IMR-90 (cell line): ENCODE data around the gene GRID1. TPM values are rescaled to one million over a fixed set of nuclear protein-coding genes. Genes with fewer than 3 reads are reported as not detected.

ENCODE experiments used
- ATAC-seq: fragments of 200-7000 bp; cut with Tn5 transposase; 2 replicates; pipeline ENCODE4 v1.9.1; 2020; ENCODE audit warnings: low read depth, mild to moderate bottlenecking, moderate library complexity
- BruUV-seq: library from RNA; stranded (reverse); fragments of 400-500 nt; replicated peaks from 2 replicates; lab custom pipeline; 2021; lab: Mats Ljungman, UMichigan
- CTCF ChIA-PET: fragments of 300-600 bp; formaldehyde crosslinking; extraction: SDS; loops from one replicate; lab custom pipeline; 2021; ENCODE audit warnings: antibody characterized with exemption; lab: Yijun Ruan, JAX
- POLR2A ChIA-PET: fragments of 300-600 bp; sonication (Branson Sonifier 250); formaldehyde crosslinking; loops from one replicate; lab custom pipeline; 2022; ENCODE audit warnings: antibody characterized with exemption; ENCODE audit not compliant: unreplicated experiment; lab: Charles Lee
- DNase-seq: peaks from one replicate; pipeline ENCODE4 v3.0.0; 2013
- H2AFZ ChIP-seq: replicated peaks from 2 replicates; pipeline ENCODE3; 2013; ENCODE audit warnings: low read length, mild to moderate bottlenecking; ENCODE audit not compliant: poor library complexity
- H2AK5ac ChIP-seq: 2 replicates; pipeline ENCODE4 v1.6.1; 2013; ENCODE audit warnings: low read depth, low read length, inconsistent platforms
- H2AK9ac ChIP-seq: replicated peaks from 2 replicates; pipeline ENCODE3; 2013; ENCODE audit warnings: mild to moderate bottlenecking, low read depth, low read length, moderate library complexity; ENCODE audit not compliant: poor library complexity
- H2BK120ac ChIP-seq: 2 replicates; pipeline ENCODE4 v1.6.1; 2013; ENCODE audit warnings: low read depth, low read length, inconsistent platforms
- H2BK15ac ChIP-seq: 3 replicates; pipeline ENCODE4 v1.6.1; 2013; ENCODE audit warnings: low read depth, low read length, inconsistent platforms
- H2BK20ac ChIP-seq: 2 replicates; pipeline ENCODE4 v1.6.1; 2013; ENCODE audit warnings: low read depth, mild to moderate bottlenecking, inconsistent platforms, low read length, moderate library complexity
- H2BK5ac ChIP-seq: 2 replicates; pipeline ENCODE4 v1.6.1; 2013; ENCODE audit warnings: mild to moderate bottlenecking, low read depth, low read length, inconsistent platforms; ENCODE audit not compliant: poor library complexity, severe bottlenecking
- H3K14ac ChIP-seq: replicated peaks from 2 replicates; pipeline ENCODE4 v1.6.1; 2013; ENCODE audit warnings: low read depth, low read length, inconsistent platforms
- H3K18ac ChIP-seq: 2 replicates; pipeline ENCODE4 v1.6.1; 2013; ENCODE audit warnings: low read depth, low read length, control low read depth
- H3K23ac ChIP-seq: 2 replicates; pipeline ENCODE4 v1.6.1; 2013; ENCODE audit warnings: low read depth, low read length, inconsistent platforms
- H3K27ac ChIP-seq: 2 replicates; pipeline ENCODE4 v1.5.1; 2013; ENCODE audit warnings: mild to moderate bottlenecking, control low read depth, low read length; ENCODE audit not compliant: insufficient read depth
- H3K27me3 ChIP-seq: 2 replicates; pipeline ENCODE4 v1.6.1; 2013; ENCODE audit warnings: low read length; ENCODE audit not compliant: control insufficient read depth, insufficient read depth
- H3K36me3 ChIP-seq: 2 replicates; pipeline ENCODE4 v1.6.1; 2013; ENCODE audit warnings: low read length, mixed read lengths; ENCODE audit not compliant: control insufficient read depth, insufficient read depth
- H3K4ac ChIP-seq: 2 replicates; pipeline ENCODE4 v1.6.1; 2013; ENCODE audit warnings: low read depth, low read length, inconsistent platforms
- H3K4me1 ChIP-seq: 2 replicates; pipeline ENCODE4 v1.6.1; 2013; ENCODE audit warnings: low read length, mixed read lengths; ENCODE audit not compliant: control insufficient read depth, insufficient read depth
- H3K4me2 ChIP-seq: 2 replicates; pipeline ENCODE4 v1.6.1; 2013; ENCODE audit warnings: low read depth, mild to moderate bottlenecking, control low read depth, low read length, moderate library complexity
- H3K4me3 ChIP-seq: 2 replicates; pipeline ENCODE4 v1.5.1; 2013; ENCODE audit warnings: low read depth, mild to moderate bottlenecking, control low read depth, low read length, moderate library complexity; ENCODE audit not compliant: insufficient read depth
- H3K56ac ChIP-seq: 2 replicates; pipeline ENCODE4 v1.6.1; 2013; ENCODE audit warnings: low read length, inconsistent platforms; ENCODE audit not compliant: insufficient read depth; ENCODE audit errors: extremely low read depth
- H3K79me1 ChIP-seq, 2 experiments: 2 replicates each; pipeline ENCODE4 v1.6.1; 2013; ENCODE audit warnings: low read length in 2 of 2, inconsistent platforms in 1 of 2, low read depth in 1 of 2
- H3K9ac ChIP-seq: 2 replicates; pipeline ENCODE4 v1.6.1; 2013; ENCODE audit warnings: low read depth, low read length, control low read depth
- H3K9me1 ChIP-seq: 2 replicates; pipeline ENCODE4 v1.6.1; 2013; ENCODE audit warnings: low read length, inconsistent platforms; ENCODE audit not compliant: insufficient read depth
- H3K9me3 ChIP-seq: 2 replicates; pipeline ENCODE4 v1.6.1; 2013; ENCODE audit warnings: low read length; ENCODE audit not compliant: control insufficient read depth, insufficient read depth
- H4K20me1 ChIP-seq: 2 replicates; pipeline ENCODE4 v1.6.1; 2013; ENCODE audit warnings: low read length, inconsistent platforms; ENCODE audit not compliant: insufficient read depth
- H4K5ac ChIP-seq: 2 replicates; pipeline ENCODE4 v1.6.1; 2013; ENCODE audit warnings: mild to moderate bottlenecking, low read depth, low read length, control low read depth
- H4K8ac ChIP-seq, 2 experiments: 2 replicates each; pipeline ENCODE4 v1.6.1; 2013; ENCODE audit warnings: low read depth in 2 of 2, low read length in 2 of 2, control low read depth in 1 of 2, inconsistent platforms in 1 of 2
- H4K91ac ChIP-seq: 2 replicates; pipeline ENCODE4 v1.6.1; 2013; ENCODE audit warnings: low read depth, low read length, inconsistent platforms; ENCODE audit not compliant: insufficient read depth
- BHLHE40 ChIP-seq: fragments of 150-350 bp; IDR thresholded peaks from 2 replicates; pipeline ENCODE4 v1.6.1; 2016; ENCODE audit warnings: mild to moderate bottlenecking, low read depth, low read length
- CEBPB ChIP-seq: IDR thresholded peaks from 2 replicates; pipeline ENCODE4 v1.6.1; 2012; ENCODE audit warnings: low read depth, low read length, improper control_type of control experiment
- CHD1 ChIP-seq: IDR thresholded peaks from 2 replicates; pipeline ENCODE4 v1.6.1; 2012; ENCODE audit warnings: low read depth, low read length, improper control_type of control experiment
- CTCF ChIP-seq: conservative IDR thresholded peaks from 2 replicates; pipeline ENCODE4 v1.5.1; 2012; ENCODE audit warnings: mild to moderate bottlenecking, low read depth, low read length, improper control_type of control experiment
- ELK1 ChIP-seq: fragments of 150-350 bp; IDR thresholded peaks from 2 replicates; pipeline ENCODE4 v1.6.1; 2016; ENCODE audit warnings: low read depth, mild to moderate bottlenecking, low read length, moderate library complexity, borderline replicate concordance
- FOS ChIP-seq: fragments of 150-350 bp; IDR thresholded peaks from 2 replicates; pipeline ENCODE4 v1.6.1; 2016; ENCODE audit warnings: low read depth, low read length
- MAFK ChIP-seq: IDR thresholded peaks from 2 replicates; pipeline ENCODE4 v1.6.1; 2012; ENCODE audit warnings: low read depth, low read length, improper control_type of control experiment
- MAZ ChIP-seq: IDR thresholded peaks from 2 replicates; pipeline ENCODE4 v1.6.1; 2012; ENCODE audit warnings: low read depth, mild to moderate bottlenecking, low read length, improper control_type of control experiment, moderate library complexity, borderline replicate concordance
- MXI1 ChIP-seq: IDR thresholded peaks from 2 replicates; pipeline ENCODE4 v1.6.1; 2012; ENCODE audit warnings: low read depth, mild to moderate bottlenecking, low read length, moderate library complexity, borderline replicate concordance
- NFE2L2 ChIP-seq: fragments of 150-350 bp; IDR thresholded peaks from 2 replicates; pipeline ENCODE4 v1.6.1; 2016; ENCODE audit warnings: low read depth, mild to moderate bottlenecking, low read length
- RAD21 ChIP-seq: IDR thresholded peaks from 2 replicates; pipeline ENCODE4 v1.6.1; 2012; ENCODE audit warnings: low read length, improper control_type of control experiment
- RFX5 ChIP-seq: IDR thresholded peaks from 2 replicates; pipeline ENCODE4 v1.8.0; 2012; ENCODE audit warnings: low read depth, mild to moderate bottlenecking, low read length, moderate library complexity
- SMC3 ChIP-seq: fragments of 150-350 bp; IDR thresholded peaks from 2 replicates; pipeline ENCODE4 v1.6.1; 2016; ENCODE audit warnings: low read depth, mild to moderate bottlenecking, antibody characterized with exemption, low read length, moderate library complexity
- USF2 ChIP-seq: fragments of 150-350 bp; IDR thresholded peaks from 2 replicates; pipeline ENCODE4 v1.6.1; 2017; ENCODE audit warnings: mild to moderate bottlenecking, antibody characterized with exemption, low read length, low read depth
- WGBS, 2 experiments: methylation state at CpG; one replicate each; pipeline versions ENCODE4 v1.1.5 to v1.1.7; 2013; ENCODE audit warnings: missing lambda C conversion rate in 2 of 2; ENCODE audit not compliant: insufficient read length in 1 of 2; ENCODE audit errors: extremely low coverage in 2 of 2; 5-methylcytosine and 5-hydroxymethylcytosine counted together
- dilution Hi-C: fragments of 300-500 bp; cut with HindIII; formaldehyde crosslinking; loops from one replicate; pipeline ENCODE4 v1.14.3; 2018; ENCODE audit warnings: low sequenced_read_pairs; ENCODE audit not compliant: unreplicated experiment
- in situ Hi-C: fragments of 300-500 bp; cut with MboI; formaldehyde crosslinking; loops from 3 replicates; pipeline ENCODE4 v1.14.3; 2019; ENCODE audit warnings: low sequenced_read_pairs, inconsistent platforms, mixed read lengths
- intact Hi-C: fragments of 100-400 bp; cut with micrococcal nuclease; formaldehyde crosslinking; loops from 2 replicates; pipeline ENCODE4 v1.10.0; 2022
- polyA plus RNA-seq, 3 experiments: library from polyadenylated mRNA; depleted of rRNA; stranded (reverse); fragments of >200 nt; gene quantifications; 2 replicates each; pipeline ENCODE4 v1.2.3, GENCODE V29; 2012; ENCODE audit warnings: low replicate concordance in 1 of 3
- total RNA-seq: library from RNA; depleted of rRNA; stranded (reverse); fragments of >200 nt; gene quantifications from 2 replicates; pipeline ENCODE4 v1.2.3, GENCODE V29; 2012

GRID1 gene
- total and polyA plus RNA-seq, 2 of the 4 experiments (the other 2 are of a cell fraction): not detected

- WGBS, 2 experiments: 20% methylated on average over 1 of the region's 5 CpGs; no CpG with 5 or more reads in 1 of the 2 experiments
- H3K14ac ChIP-seq: no peak overlapping the region
- TF ChIP-seq CHD1 (no peak), NFE2L2 (no peak), SMC3 (no peak), ELK1 (no peak), RAD21 (no peak), MAFK (no peak), CEBPB (no peak), MAZ (no peak), CTCF (no peak), BHLHE40 (no peak), USF2 (no peak), FOS (no peak), RFX5 (no peak), MXI1 (no peak)
- no peak overlapping the region for H2BK5ac ChIP-seq
- intact Hi-C loops: no loop called here
- H2AFZ ChIP-seq: no peak overlapping the region
- no peak overlapping the region for H3K23ac ChIP-seq
- dilution Hi-C loops: no loop called here
- H3K9ac ChIP-seq: no peak overlapping the region
- no peak for DNase-seq
- no peak overlapping the region for H4K8ac ChIP-seq
- no peak overlapping the region for H3K4me3 ChIP-seq
- H3K18ac ChIP-seq: no peak overlapping the region
- H2AK5ac ChIP-seq: no peak overlapping the region
- H3K4ac ChIP-seq: no peak overlapping the region
- no peaks in the 10 kb centered on the region for H3K79me1 ChIP-seq
- H2BK15ac ChIP-seq: no peak overlapping the region
- ChIA-PET POLR2A (no interaction called here), CTCF (interaction anchor here (0.7 kb wide), 1 partner anchor 267 kb away, joined by 3 read pairs; no protein-coding TSS in a partner anchor)
- ATAC-seq: no peak
- no TSS peak for BruUV-seq
- H4K20me1 ChIP-seq: no peaks in the 10 kb centered on the region
- no peaks in the 10 kb centered on the region for H3K9me1 ChIP-seq
- H3K27ac ChIP-seq: no peak overlapping the region
- no peak overlapping the region for H3K56ac ChIP-seq
- H4K5ac ChIP-seq: no peak overlapping the region
- H3K36me3 ChIP-seq: no peaks in the 10 kb centered on the region
- no peak overlapping the region for H2BK20ac ChIP-seq
- no peaks in the 10 kb centered on the region; the same call in 1 of the 2 replicates for H3K9me3 ChIP-seq
- no peak overlapping the region for H3K4me2 ChIP-seq
- H2BK120ac ChIP-seq: no peak overlapping the region
- H3K27me3 ChIP-seq: no peaks in the 10 kb centered on the region
- H4K91ac ChIP-seq: no peak overlapping the region
- H2AK9ac ChIP-seq: no peak overlapping the region
- in situ Hi-C loops: no loop called here
- H3K4me1 ChIP-seq: no peaks in the 10 kb centered on the region
Measured at GRCh38 chr10:86085686-86086085, 280.9 kb downstream of the GRID1 start.
